NCI-H524 treated with DMSO at 0.1 percent for 48 hours (cell line): ENCODE data around the gene DGKG.

ENCODE experiments used
- DNase-seq: peaks from one replicate; lab custom pipeline; 2025; lab: John Stamatoyannopoulos, UW

DGKG gene

GRCh38 chr3:186143250-186143649, 218.8 kb downstream of the DGKG start:
- DNase-seq, result peak; percentile 16

GRCh38 chr3:186142393-186142932, 219.6 kb downstream of the DGKG start:
- DNase-seq, result peak; percentile 46

GRCh38 chr3:186141790-186142189, 220.2 kb downstream of the DGKG start:
- DNase-seq, result no peak

GRCh38 chr3:186138272-186138981, 223.6 kb downstream of the DGKG start:
- DNase-seq, result no peak

GRCh38 chr3:186137051-186137685, 224.9 kb downstream of the DGKG start:
- no peak for DNase-seq

- no peak for DNase-seq
These were observed 228.1 kb downstream of the DGKG start for GRCh38 chr3:186133980-186134379.

- no peak for DNase-seq
These were observed 229.5 kb downstream of the DGKG start for GRCh38 chr3:186132487-186132886.

DNA sequence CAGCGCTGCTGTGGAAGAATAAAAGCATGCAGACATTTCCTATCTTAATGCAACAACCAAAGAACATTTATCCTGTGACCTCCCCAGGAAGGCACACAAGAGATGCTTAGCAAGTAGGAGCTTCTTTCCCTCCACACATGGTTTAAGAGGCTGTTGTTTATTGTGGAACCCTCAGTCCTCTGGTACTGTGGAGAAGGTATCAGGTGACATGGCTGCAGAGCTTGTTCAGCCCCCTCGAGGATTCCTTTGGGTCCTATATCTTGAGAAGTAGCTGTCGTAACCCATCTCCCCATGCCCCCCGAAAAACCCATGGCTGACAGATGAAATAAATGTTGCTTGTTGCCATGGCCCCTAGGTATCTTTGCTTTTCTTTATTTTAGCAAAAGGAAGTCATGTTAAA, 232.8 kb downstream of the DGKG start:
- no peak for DNase-seq

DNA sequence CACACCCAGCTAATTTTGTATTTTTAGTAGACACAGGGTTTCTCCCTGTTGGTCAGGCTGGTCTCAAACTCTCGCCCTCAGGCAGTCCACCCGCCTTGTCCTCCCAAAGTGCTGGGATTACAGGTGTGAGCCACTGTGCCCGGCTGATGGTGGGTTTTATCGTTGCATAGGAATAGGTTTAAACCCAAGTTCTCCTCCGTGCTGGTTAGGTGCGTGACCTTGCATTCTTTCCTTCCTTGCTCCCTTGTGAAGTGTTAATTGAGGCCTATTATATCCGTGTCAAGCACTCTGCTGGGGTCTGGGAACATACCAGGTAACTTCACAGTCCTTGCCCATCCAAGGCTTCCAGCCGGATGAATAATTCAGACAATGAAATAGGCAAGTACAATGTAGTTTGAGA, 233.9 kb downstream of the DGKG start:
- no peak for DNase-seq

DNA sequence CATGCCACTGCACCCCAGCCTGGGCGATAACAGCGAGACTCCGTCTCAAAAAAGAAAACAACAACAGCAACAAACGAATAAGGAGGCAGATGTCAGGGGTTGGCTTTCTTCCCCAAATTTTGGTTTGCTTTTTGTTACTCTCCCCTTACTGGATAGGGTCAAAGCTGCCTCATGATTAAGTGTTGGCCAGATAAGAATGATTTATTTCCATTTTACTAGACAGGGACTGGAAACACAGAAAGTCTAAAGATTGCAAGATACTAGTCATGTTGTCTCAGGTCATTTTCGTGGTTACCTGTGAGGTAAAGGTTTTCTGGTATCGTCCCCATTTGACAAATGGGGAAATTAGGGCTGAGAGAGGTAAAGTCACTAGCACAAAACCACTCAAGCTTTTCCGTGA, 234.6 kb downstream of the DGKG start:
- no peak for DNase-seq

DNA sequence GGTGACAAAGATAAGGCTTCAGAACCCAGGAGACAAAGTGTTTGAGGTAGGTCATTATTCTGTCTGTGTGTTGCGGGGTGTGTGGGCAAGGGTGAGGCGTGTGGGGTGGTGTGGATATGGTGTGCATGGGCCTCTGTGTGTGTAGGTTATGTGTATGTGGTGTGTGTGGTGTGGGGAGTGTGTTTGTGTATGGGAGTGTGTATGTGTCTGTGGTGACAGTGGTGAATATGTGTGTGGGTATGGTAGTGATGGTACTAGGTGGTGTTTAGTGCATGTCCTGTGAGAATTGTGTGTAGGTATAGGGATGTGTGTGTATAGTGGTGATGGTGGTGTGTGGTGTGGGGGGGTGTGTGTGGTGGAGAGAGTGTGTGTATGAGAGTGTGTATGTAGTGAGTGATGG, 236.9 kb downstream of the DGKG start:
- DNase-seq, result no peak

DNA sequence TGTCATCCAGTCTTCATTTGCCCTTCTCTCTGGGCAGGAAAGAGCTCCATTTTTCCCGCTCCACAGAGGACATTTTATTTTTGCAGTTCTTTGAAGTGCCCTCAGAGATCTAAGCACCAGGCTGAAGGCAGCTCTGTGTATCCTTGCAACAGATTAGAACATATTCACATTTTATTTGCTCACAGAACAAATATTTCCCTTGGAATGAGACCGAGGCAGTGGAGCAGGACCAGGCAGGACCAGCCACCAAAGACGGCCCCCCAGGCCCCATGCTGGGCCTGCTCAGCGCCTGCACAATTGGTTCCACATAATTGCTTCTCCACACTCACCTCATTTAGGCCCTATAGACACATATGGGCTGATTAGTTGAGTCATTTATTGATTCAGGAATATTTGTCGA, 237.4 kb downstream of the DGKG start:
- DNase-seq, result no peak

GRCh38 chr3:186123012-186123411, 239.0 kb downstream of the DGKG start:
- DNase-seq, result no peak

GRCh38 chr3:186121968-186122367, 240.1 kb downstream of the DGKG start:
- DNase-seq, result no peak

GRCh38 chr3:186121278-186121677, 240.8 kb downstream of the DGKG start:
- no peak for DNase-seq

- no peak for DNase-seq
These were observed 242.5 kb downstream of the DGKG start for GRCh38 chr3:186119499-186119898.

- DNase-seq, result no peak
These were observed 243.3 kb downstream of the DGKG start for GRCh38 chr3:186118692-186119091.

GRCh38 chr3:186117521-186118134, 244.4 kb downstream of the DGKG start:
- DNase-seq, result no peak

GRCh38 chr3:186115239-186115996, 246.6 kb downstream of the DGKG start:
- DNase-seq, result no peak

DNA sequence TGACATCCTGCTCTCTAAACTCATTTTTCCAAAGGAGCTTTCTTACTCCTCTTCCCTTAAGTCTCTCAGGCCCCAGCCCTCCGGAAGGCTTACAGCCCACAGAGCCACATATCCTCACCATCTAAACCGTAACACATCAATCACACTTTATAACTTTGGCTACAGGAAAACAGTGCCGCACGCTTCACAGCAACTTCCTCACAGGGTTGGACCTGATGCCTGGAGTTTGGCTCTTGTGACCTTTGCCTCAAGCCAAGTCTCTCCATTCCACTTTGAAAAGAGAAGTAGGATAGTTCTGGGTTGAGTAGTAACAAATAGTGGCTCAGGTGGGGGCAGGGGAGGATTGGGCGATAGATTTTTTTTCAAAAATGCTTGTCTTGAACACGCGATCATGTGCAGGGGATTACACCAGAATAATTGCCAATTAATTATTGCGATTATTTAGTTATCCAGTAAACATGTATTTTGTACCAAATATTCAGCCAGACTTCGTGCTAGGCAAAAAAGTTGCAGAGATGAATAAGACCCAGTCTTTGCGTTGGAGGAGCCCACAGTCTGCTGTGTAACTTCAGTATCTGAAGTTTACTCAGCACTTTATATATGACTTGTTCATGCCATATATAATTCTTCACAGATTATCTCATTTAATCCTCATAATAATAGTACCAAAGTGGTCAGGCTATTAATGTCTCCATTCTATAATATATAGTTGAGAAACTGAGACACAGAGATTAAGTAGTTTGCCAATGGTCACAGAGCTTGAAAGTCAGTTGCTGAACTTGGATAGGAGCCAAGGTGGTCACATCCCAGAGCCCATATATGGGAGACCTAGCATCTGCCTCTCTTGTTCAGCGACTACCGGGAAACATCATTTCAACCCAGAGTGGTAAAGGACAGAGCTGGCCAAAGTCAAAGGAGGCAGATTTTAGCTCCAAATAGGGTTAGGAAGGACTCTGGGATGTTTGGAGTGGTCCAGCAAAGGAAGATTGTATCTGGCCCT, 250.8 kb downstream of the DGKG start:
- no peak for DNase-seq
